Activated CD8-positive, alpha-beta memory T cell treated with anti-CD3 and anti-CD28 coated beads, Interleukin-2, amount 50 U/mL, for 48 hours (primary cell): Measurements from ENCODE around the gene SLC7A4.

Experiments used
- DNase-seq: peaks from one replicate; pipeline ENCODE4 v3.0.0-alpha.2; 2020

SLC7A4 gene

DNA sequence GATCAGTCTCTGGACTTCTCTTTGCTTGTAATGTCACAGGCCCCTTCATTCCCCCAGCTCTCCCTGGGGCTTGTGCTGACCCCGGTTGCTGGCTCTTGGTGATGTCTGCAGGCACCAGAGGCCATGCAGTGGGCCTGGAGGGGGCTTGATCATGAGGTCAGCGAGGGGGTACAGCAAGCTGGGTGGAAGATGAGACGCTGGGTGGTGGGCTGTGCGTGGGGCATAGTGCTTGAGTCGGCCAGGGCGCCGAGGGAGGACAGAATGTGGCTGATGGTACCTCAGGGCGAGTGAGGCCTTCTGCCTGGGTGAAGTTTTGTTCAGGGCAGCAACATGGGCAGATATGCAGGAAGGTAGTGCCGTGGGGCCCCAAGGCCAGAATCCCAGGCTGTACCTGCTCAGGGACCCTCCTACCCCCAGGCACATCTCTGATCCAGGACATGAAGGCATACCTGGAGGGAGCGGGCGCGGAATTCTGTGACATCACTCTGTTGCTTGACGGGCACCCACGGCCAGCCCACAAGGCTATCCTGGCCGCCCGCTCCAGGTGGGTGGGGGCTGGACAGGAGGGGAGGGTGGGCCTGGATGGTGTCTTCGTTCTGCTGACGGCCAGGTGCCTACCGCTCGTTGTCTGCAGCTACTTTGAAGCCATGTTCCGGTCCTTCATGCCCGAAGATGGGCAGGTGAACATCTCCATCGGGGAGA lies 36.9 kb downstream of the SLC7A4 start:
- no peak for DNase-seq

DNA sequence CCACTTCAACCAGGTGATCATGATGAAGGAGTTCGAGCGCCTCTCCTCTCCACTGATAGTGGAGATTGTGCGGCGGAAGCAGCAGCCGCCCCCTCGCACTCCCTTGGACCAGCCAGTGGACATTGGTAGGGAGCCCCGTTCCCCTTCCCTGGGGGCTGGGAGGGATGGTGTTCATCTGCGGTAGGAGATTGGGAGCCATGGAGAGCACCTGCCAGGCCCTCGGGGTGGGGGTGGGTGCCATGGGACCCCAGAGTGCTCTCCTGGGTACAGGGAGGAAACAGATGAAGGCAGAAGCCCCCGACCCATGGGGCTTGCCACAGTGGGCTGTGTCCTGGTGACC lies 37.5 kb downstream of the SLC7A4 start:
- DNase-seq: no peak

DNA sequence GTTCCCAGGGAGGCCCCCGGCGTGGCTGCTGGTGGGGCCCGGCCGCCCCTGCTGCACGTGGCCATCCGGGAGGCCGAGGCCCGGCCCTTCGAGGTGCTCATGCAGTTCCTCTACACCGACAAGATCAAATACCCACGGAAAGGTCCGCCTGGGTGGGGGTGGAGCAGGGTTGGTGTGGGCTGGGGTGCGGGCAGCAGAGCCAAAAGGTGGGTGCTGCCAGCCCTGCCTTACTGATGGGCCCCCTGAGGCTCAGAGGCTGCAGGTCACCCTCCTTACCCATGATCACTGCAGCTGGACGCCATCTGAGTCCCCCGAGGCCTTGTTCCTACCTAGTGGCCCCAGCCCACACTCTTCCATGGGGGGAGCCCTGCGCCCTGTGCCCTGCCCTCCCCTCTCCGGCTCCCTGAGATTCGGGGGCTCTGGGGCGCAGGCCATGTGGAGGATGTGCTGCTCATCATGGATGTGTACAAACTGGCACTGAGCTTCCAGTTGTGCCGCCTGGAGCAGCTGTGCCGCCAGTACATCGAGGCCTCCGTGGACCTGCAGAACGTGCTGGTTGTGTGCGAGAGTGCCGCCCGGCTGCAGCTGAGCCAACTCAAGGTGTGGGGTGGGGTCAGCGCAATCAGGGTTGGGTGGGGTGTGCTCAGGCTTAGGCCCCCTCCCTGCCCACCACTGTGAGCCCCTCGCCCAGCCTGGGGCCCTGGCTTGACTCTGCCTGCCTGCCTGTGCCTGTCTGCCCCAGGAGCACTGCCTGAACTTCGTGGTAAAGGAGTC lies 38.0 kb downstream of the SLC7A4 start:
- no peak for DNase-seq

DNA sequence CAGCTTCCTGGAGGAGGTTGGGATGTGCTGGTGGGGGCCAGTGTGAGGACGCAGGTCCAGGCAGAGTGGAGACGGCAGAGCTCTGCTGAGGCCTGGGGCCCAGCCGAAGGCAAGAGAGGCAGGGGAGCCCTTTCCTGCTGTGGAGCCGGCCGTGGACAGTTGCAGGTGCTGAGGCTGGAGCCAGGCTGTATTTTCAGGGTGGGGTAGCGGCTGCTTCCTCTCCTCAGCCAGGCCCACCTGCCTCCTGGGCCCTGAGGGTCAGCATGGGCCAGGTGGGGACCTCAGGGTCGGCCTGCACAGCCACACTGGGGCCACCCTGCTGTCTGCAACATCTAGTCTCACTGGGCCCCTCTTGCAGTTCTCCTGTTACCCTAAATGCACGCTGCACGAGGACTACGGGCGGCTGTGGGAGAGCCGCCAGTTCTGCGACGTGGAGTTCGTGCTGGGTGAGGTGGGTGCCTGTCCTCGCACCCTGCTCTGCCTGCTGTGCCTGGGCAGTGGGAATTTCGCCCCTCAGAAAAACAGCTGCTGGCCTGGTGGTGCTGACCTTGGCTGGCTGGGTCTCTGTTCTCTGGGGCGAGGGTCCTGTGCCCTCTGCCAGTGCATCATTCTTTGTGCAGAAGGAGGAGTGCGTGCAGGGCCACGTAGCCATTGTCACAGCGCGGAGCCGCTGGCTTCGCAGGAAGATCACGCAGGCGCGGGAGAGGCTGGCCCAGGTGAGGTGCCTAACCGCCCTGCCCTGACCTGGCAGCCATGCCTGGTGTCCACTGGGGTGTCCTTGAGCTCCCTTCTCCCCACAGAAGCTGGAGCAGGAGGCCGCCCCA lies 38.8 kb downstream of the SLC7A4 start:
- DNase-seq: no peak

DNA sequence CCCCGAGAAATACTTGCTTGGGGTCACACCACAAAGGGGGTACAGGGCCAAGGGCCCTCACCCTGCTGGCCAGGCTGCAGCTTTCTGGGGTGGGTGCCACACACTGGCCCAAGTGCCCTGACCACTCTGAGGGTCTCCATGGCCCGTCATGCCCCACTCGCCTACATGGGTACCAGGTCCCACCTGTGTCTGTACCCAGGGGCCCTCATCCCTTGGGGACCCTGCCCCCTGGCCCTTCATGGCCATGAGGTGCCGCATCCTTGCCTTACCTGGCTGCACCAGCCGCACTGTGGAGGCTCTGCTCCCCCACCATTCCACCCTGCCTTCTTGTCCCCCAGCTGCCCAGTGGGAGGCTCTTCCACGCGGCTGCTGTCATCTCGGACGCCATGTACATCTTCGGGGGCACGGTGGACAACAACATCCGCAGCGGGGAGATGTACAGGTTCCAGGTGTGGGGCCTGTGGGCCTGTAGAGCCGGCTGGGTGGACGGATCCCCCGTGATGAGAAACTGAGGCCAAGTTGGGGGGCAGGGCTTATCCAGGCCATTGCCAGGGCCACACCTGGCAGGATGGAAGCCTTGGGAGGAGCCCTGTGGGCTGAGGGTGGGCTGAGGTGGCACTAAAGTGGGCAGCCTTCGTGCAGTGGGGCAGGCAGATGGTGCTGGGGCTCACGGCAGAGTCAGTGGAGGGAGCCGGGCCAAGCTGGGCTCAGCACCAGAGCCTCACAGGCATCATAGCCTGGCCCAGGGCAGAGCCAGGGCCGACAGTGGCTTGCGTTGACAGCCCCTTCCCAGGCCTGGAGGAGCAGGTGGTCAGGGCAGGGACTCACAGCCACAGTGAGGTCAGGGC lies 39.7 kb downstream of the SLC7A4 start:
- DNase-seq: no peak

DNA sequence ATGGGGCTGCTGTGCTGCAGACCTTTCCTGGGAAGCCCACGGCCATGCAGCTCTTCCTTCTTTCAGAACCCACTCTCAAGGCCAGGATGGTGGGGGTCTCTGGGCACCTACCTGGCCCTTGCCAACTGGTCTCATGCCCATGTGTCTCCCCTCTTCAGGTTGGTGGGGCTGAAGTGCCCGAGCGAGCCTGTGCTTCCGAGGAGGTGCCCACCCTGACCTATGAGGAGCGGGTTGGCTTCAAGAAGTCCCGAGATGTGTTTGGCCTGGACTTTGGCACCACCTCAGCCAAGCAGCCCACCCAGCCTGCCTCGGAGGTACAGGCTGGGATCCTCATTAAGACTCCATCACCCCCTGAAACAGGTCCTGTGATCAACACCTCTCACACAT lies 40.3 kb downstream of the SLC7A4 start:
- DNase-seq: no peak

DNA sequence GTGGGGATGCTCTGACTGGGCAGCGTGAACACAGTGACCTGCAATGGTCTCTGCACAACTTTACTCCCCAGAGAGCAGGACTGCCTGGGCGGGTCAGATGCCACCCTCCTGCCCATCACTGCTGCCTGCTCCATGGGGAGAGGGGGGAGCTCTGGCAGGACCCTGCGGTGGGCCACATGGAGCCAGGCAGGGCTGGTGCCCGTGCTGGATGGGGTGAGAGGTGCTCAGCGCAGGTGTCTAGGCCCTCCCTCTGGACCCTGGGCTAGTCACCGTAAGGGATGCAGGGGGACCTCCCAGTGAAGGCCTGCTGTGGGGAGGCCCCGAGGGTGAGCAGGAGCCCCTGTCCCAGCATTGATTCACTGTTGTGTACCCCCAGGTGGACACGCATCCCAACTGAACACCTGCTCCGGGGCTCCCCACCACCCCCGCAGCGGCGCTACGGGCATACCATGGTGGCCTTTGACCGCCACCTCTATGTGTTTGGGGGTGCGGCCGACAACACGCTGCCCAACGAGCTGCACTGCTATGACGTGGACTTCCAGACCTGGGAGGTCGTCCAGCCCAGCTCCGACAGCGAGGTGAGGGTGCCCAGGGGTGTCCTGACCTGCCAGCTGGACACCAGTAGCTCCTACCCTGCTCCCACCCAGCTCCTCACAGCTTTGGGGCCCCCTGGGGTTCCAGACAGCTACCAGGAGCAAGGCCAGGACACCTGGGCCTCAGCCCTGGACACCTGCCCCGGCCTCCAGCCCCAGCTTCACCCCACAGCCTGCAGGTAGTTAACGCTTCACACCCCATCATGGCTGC lies 40.9 kb downstream of the SLC7A4 start:
- no peak for DNase-seq

DNA sequence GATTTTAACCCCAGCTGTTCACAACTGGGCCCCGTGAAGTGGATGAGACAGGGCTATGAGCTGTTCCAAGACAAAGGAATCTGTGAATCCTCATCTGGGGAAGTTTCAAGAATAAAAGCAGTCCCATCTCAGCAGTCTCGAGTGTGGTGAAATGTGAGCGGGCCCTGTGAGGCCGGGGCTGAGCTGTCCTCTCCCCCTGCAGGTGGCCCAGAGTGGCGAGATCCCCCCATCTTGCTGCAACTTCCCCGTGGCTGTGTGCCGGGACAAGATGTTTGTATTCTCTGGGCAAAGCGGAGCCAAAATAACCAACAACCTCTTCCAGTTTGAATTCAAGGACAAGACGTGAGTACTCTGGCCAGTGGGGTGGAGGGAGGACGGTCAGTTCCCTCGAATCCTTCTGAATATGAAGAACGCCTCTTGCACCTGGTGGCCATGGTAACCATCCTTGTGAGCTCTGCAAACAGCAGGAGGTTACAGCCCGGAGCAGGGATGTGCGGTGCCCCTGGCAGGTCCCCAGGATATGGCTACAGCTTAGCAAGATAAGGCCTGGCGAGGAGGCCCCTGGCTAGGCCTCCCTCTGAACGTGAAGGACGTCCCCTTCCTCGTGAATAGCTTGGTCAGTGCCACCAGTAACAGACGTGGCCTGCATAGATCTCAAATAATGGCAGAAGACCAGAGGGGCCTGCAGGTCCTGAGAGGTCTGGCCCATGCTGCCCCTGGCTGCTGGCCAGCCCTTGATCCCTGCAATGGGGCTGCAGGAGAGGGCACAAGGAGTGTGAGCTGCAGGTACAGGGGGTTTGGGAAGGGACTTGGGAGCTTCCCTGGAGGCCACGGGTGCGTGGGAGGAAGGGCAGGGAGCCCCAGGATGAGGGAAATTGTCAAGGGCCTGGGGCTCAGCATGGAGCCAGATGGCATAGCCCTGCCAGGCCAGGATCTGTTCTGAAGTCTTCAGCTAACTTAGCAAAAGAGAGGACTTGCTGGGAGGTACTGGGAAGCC lies 41.9 kb downstream of the SLC7A4 start:
- no peak for DNase-seq

DNA sequence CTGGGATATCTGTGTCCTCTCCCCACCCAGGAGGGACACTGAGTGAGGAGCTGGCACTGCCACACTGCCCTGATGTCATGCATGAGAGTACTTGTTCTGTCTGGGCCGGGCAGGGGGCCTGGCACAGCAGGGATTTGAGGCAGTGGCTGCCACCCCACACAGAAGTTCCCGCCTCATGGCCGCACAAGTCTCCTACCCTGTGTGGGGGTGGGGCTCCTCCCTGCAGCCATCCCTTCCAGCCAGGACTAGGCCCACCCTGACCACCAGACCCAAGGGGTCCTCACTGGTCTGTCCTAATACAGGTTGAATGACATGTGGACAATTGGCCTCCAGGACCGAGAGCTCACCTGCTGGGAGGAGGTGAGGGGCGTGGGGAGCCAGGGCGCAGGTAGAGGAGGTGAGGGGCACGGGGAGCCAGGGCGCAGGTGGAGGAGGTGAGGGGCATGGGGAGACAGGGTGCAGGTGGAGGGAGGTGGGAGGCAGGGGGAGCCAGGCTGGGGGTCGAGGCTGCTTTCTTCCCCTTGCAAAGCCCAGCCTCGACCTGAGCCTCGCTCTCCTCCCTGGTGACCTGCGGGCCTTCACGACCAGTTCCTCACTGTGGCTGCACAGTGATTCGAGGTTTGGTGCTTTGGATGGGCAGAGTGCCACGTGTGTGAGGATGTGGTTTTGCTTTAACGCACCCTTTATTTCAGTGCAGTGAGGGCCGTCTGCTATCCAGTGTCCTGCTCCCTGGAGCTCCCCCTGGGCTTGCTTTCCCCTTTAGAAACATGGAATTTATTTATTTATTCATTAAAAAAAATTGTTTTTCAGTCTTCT lies 42.8 kb downstream of the SLC7A4 start:
- DNase-seq: no peak

DNA sequence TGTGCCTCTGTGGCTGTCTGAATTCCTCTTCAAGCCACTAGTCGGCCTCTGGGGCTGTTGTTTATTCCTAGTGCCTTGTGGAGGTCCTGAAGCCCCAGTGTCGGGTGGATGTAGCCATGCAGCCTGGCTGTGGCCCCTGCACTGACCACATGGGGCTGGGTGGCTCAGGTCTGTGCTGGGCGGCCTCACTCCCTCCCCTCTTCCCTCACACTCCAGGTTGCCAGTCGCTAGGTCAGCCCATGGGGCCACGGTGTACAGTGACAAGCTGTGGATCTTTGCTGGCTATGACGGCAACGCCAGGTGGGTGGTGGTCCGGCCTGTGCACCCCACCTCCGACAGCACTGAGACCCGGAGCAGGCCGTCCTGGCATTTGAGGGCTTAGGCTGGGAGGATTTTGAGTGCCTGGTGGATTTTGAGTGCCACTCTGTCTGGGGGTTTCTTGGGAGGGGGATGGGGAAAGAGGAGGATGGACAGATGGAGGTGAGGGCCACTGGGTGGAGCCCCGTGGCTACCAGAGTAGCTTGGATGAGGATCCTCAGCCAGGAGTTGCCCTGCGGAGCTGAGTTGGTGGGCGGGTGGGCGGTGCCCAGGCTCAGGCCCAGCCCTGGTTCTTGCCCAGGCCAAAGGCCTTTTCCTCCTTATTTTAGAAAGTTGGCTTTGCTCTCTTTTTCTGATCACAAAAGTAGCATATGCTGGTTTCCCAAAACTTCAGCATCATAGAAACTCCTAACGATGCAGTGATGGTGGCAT lies 43.6 kb downstream of the SLC7A4 start:
- DNase-seq: no peak

DNA sequence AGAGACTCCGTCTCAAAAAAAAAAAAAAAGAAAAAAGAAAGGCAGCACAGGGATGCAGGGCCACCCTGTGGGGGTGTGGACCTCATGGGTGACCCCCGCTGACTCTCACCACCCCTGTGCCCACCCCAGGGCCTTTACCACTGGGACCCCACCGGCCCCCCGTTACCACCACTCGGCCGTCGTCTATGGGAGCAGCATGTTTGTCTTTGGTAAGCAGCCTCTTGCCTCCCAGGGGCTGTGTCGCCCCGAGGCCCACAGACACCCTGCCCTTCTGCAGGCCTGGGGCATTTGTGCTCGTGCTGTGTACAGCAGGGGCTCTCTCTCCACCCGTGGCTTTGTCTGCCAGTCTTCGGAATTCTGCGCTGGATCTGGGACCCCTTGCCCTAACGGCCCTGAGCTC lies 45.0 kb downstream of the SLC7A4 start:
- no peak for DNase-seq

DNA sequence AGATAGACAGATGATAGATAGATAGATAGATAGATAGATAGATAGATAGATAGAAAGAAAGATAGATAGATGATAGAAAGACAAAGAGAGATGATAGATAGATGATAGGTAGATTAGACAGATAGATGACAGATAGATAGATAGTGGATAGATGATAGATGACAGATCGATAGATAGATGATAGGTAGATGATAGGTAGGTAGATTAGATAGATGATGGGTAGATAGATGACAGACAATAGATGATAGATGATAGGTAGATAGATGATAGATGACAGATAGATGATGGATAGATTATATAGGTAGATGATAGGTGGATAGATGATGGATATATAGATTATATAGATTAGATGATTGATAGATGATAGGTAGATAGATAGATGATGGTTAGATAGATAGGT lies 46.0 kb downstream of the SLC7A4 start:
- no peak for DNase-seq

DNA sequence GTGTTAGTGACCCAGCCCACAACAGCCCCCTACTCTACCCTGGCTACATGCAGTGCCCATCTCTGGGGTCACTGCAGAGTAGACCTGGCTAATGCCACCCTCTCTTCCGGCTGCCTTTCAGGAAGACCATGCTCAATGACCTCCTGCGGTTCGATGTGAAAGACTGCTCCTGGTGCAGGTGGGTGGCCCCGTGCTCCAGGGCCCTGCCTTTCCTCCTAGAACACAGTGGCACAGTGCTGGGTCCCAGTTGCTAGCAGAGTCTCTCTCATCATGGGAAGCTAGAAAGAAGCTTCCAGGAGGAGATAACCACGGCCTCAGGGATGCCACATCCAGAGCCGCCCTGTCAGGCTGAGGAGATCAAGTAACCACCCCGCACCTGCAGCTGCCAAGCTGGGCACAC lies 46.6 kb downstream of the SLC7A4 start:
- DNase-seq: no peak

DNA sequence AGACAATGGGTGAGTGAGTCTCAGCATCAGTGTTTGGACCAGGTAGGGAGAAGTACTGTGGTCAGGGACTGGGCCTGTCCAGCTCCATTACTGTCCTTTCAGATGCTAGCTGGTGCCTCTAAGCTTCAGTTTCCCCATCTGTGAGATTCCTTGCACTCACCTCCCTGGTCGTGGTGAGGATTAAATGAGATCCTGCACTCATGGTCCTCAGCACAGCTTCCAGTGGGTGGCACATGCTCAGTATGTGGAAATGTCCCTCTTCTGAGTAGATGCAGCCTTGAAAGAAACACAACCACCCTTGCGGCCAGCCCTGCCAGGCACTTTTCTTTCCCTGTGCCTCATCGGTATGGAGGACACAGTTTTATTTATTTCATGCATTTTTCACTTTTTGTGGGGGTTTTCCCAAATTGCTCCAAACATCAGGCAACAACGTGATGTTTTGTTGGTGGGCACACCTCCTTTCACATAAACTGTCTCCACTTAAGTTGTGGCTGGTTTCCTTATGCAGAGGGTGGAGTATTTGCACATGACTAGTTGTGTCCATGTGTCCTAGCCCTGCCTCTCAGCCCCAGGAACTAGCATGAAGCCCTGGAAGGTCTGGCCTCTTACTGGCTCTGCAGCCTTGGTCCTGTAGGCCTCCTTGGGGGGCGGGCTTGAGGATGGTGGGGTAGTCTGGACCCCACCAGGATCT lies 49.1 kb downstream of the SLC7A4 start:
- DNase-seq: no peak

DNA sequence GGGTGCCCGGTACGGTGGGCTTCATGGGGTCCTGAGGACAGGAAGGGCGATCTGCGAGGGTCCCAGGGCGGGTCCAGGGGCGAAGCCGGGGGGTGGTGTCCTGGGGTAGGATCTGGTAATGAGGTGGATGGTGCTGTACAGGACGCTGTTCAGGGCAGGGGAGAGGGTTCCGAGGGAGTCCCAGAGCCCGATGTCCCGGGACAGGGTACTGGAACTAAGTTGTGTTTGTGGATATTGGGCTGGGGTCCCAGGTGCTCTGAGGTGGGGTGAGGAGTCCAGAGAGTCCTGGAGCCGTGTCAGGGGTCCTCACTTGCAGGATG lies 49.8 kb downstream of the SLC7A4 start:
- DNase-seq: no peak

DNA sequence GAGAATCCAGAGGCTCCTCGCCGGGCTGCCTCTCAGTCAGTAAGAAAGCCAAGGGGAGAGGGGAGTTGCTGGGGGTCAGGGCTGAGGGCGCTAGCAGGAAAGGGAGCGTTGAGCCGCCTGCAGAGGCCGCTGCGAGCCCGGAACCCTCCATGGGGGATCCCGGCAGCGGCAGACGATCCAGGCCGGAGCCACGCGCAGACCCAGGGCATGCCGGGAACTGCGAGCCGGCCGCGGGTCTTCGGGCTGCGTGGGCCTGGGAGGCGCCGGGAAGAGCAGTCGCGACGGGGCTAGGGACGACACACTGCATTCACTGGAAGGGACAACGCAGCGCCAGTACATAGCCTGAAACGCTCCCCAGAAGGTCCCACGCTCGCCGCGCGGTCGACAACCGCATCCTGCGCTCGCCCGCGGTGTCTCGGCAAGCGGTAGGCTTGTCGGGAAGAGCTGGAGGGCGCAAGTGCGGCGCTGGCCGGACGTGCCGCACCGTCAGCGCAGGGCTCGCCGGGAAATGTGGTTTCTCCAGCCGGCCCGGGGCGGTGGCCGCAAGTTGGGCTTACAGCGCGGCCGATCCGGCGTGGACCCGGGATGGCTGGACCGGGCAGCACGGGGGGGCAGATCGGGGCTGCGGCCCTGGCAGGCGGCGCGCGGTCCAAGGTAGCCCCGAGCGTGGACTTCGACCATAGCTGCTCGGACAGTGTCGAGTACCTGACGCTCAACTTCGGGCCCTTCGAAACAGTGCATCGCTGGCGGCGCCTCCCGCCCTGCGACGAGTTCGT lies 50.4 kb downstream of the SLC7A4 start, which contains the start of gene LZTR1:
LZTR1 (plus strand) TSS at position 511 of the 776 bp plus-strand sequence; CDS start at position 586, 75 bp downstream.
- DNase-seq: peak; percentile 88

DNA sequence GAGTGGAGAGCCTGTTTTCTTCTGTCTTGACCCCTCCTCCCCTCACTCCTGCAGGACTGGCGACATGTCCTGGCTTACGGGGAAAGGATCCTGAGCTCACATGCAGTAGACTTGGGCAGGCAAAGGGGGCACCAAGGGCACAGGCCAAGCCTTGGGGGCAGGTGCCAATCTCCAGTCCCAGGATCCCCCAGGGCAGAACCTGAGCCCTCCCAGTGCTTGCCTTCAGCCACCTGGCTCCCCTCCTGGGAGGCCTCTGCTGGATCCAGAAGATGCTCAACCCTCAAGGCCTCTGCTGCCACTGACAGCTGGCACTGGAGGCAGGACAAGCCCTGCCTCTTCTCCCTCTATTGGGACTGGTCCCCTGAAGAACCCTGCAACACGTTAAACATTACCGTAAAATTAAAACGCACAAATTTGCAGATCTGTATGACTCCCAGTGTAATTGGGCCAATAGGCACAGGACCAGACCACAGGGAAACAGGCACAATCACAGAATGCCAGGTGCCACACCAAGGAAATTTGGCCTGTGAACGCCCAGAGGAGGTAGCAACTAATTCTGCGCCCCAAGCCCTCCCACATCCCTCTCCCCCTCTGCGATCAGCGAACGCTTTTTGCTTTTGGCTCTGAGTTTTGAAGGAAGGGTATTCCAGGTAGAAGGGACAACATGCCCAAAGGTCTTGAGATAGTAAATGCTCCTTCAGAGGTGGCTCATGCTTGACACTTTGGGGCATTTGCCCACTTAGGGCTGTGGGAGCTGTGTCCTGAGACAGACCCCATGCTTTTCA lies 51.2 kb downstream of the SLC7A4 start:
- DNase-seq: no peak
